Measurements from ENCODE around the gene NABP2. TPM values are rescaled to one million over a fixed set of nuclear protein-coding genes. Genes with fewer than 3 reads are reported as not detected.

Gene NABP2
- 41.0 and 42.4 TPM in 2 replicates for total RNA-seq
- 55.3 and 59.7 TPM in 2 replicates for polyA plus RNA-seq
- 65.9 and 69.7 TPM in 2 replicates for polyA plus RNA-seq (2011; cell fraction: cytosol; rRNA removed)
- polyA plus RNA-seq (2011; cell fraction: nucleus; rRNA removed): 12.9 and 13.4 TPM in 2 replicates
- polyA plus RNA-seq (2012): 47.3 and 55.9 TPM in 2 replicates
- 27.1 and 29.5 TPM in 2 replicates for polyA minus RNA-seq
- 20.0 TPM for polyA minus RNA-seq (2011; cell fraction: cytosol; rRNA and poly(A)+ RNA removed)
- 4.5 and 5.5 TPM in 2 replicates for polyA minus RNA-seq (2011; cell fraction: nucleus; rRNA and poly(A)+ RNA removed)
- percentile 54 among the genes with signal in this experiment for Bru-seq, nascent RNA
- percentile 77 among the genes with signal in this experiment for BruChase-seq, experiment 1, labeled RNA remaining after a 6-hour chase
- percentile 56 among the genes with signal in this experiment for BruChase-seq, experiment 2, labeled RNA remaining after a 2-hour chase
- long read RNA-seq, transcript NABP2-203 (6 exons, 1,775 nt): minor isoform, 9 of 78 reads
- long read RNA-seq, transcript NABP2-201 (7 exons, 1,417 nt): major isoform, 53 of 78 reads
- long read RNA-seq, partial matches to known transcripts: 7 of 78 reads
- long read RNA-seq, other reads (novel, unspliced or antisense): 3 of 78 reads

GRCh38 chr12:56224102-56224701, at the start of gene NABP2:
Gene NABP2, plus strand, starts transcription at chr12:56224342. Its CDS starts 515 bp downstream, at chr12:56224857.
- DNase-seq (ENCODE audit: low read depth, low spot score): peak; percentile 99
- H3K9ac ChIP-seq (replicated peaks; ENCODE audit: extremely low read depth, insufficient read depth, low read length): peak within 1 kb of the TSS; percentile 64
- H3K9me3 ChIP-seq (replicated peaks; ENCODE audit: control insufficient read depth, insufficient read depth, low read length): no peaks in the 10 kb centered on the region
- POLR2A ChIA-PET: no interaction called here
- FAIRE-seq: peak; percentile 98
- H4K20me1 ChIP-seq (replicated peaks; ENCODE audit: control insufficient read depth, extremely low read depth, insufficient read depth, low read length): no peaks in the 10 kb centered on the region
- H3K27ac ChIP-seq (ENCODE audit: insufficient read depth, low read depth, low read length): peak within 1 kb of the TSS; percentile 77
- BruUV-seq (replicated peaks): no TSS peak
- peaks cover 0 to 2% of the 10 kb centered on the region in 2 experiments for H3K36me3 ChIP-seq (ENCODE audit: control insufficient read depth in 2 of 2, extremely low read depth in 1 of 2, insufficient read depth in 2 of 2, low read length in 2 of 2)
- H3K4me1 ChIP-seq (ENCODE audit: control insufficient read depth, extremely low read depth, insufficient read depth, low read length): peaks cover 19% of the 10 kb centered on the region
- TF ChIP-seq POLR2AphosphoS5 (IDR thresholded peaks at IDR 0.05; ENCODE audit: insufficient read depth, low read depth, low read length) (peak; percentile 50), EZH2 (IDR thresholded peaks at IDR 0.05; ENCODE audit: borderline replicate concordance, low read depth, low read length, severe bottlenecking) (no peak), POLR2A (IDR thresholded peaks at IDR 0.05; ENCODE audit: low read depth, low read length) (peak; percentile 7), JUN (IDR thresholded peaks at IDR 0.05; ENCODE audit: borderline replicate concordance, insufficient read depth, insufficient read length, low read depth) (no peak), MYC (IDR thresholded peaks at IDR 0.05; ENCODE audit: low read depth, low read length) (peak; percentile 19), GATA2 (IDR thresholded peaks at IDR 0.05; ENCODE audit: insufficient read depth, insufficient read length, low read depth, low read length) (no peak), FOS (IDR thresholded peaks at IDR 0.05; ENCODE audit: borderline replicate concordance, insufficient read depth, low read length) (no peak), CTCF (IDR thresholded peaks at IDR 0.05; ENCODE audit: extremely low read depth in 1 of 2, insufficient read depth in 1 of 2, low read depth in 1 of 2, low read length in 2 of 2) (peak; percentile 82 to 96)
- TF ChIP-seq, protein P1, sequence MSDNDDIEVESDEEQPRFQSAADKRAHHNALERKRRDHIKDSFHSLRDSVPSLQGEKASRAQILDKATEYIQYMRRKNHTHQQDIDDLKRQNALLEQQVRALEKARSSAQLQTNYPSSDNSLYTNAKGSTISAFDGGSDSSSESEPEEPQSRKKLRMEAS (IDR thresholded peaks at IDR 0.05; ENCODE audit: insufficient read depth, insufficient read length): no peak
- H3K79me2 ChIP-seq (ENCODE audit: control insufficient read depth, insufficient read depth, low read length): peaks cover 20% of the 10 kb centered on the region
- intact Hi-C loops (cut with micrococcal nuclease) (loop anchor here (1.0 to 2.0 kb wide), 8 partner anchors 18 to 422 kb away; partner anchors contain the start of genes ANKRD52 and COQ10A), dilution Hi-C loops (cut with MboI; ENCODE audit: extremely low pct_ligation_motif_present, low sequenced_read_pairs) (no loop called here)
- H3K9me1 ChIP-seq (replicated peaks; ENCODE audit: control insufficient read depth, extremely low read depth, insufficient read depth, low read length): no peaks in the 10 kb centered on the region
- H3K27me3 ChIP-seq (ENCODE audit: control insufficient read depth in 2 of 2, insufficient read depth in 2 of 2, low read length in 2 of 2): no peaks in the 10 kb centered on the region
- H3K4me3 ChIP-seq (replicated peaks in 1 of 3; ENCODE audit: insufficient read depth in 1 of 3, low read depth in 1 of 3, low read length in 3 of 3): peak within 1 kb of the TSS; percentile 11 to 49 (median 49)
- H3K4me2 ChIP-seq (ENCODE audit: insufficient read depth, low read length): peak within 1 kb of the TSS; percentile 73
- peak within 1 kb of the TSS; percentile 88 for H2AFZ ChIP-seq (ENCODE audit: low read depth, low read length)
- CTCF ChIA-PET: no interaction called here

Data from endothelial cell of umbilical vein (primary cell).